SU-DHL-6 (cell line): Measurements from ENCODE around the gene DPH2.

Experiments used
- H2AFZ ChIP-seq: fragments of 200-600 bp; sonication (generic); 2 replicates; pipeline ENCODE4 v1.6.1; 2014; ENCODE audit warnings: low read depth, mild to moderate bottlenecking, moderate library complexity, mixed read lengths, antibody characterized with exemption, low read length; ENCODE audit not compliant: severe bottlenecking
- H3F3A ChIP-seq: fragments of 200-600 bp; shearing (Covaris generic); 2 replicates; pipeline ENCODE4 v1.6.0; 2016; ENCODE audit warnings: antibody characterized with exemption, mild to moderate bottlenecking; ENCODE audit not compliant: insufficient read depth
- H3K27ac ChIP-seq: fragments of 200-600 bp; sonication (generic); 2 replicates; pipeline ENCODE4 v1.5.1; 2016; ENCODE audit warnings: low read depth, mild to moderate bottlenecking, low read length, moderate library complexity, mixed read lengths
- H3K27me3 ChIP-seq: fragments of 200-600 bp; sonication (generic), shearing (Covaris generic); 2 replicates; pipeline ENCODE4 v1.6.0; 2014; ENCODE audit warnings: mild to moderate bottlenecking, low read length
- H3K36me3 ChIP-seq: fragments of 200-600 bp; sonication (generic); 2 replicates; pipeline ENCODE4 v1.6.1; 2014; ENCODE audit warnings: mild to moderate bottlenecking, low read length, mixed read lengths
- H3K4me2 ChIP-seq: fragments of 300-600, 200-600 bp; shearing (Covaris generic), sonication (generic); 2 replicates; pipeline ENCODE4 v1.6.0; 2014; ENCODE audit warnings: low read length, low read depth, mild to moderate bottlenecking; ENCODE audit not compliant: poor library complexity, severe bottlenecking
- H3K4me3 ChIP-seq: fragments of 200-600 bp; sonication (generic); 2 replicates; pipeline ENCODE4 v1.5.1; 2014; ENCODE audit warnings: antibody characterized with exemption, low read length, mild to moderate bottlenecking, mixed read lengths; ENCODE audit not compliant: insufficient read depth, poor library complexity, severe bottlenecking
- H3K79me2 ChIP-seq: fragments of 200-600 bp; sonication (generic); 2 replicates; pipeline ENCODE4 v1.6.1; 2014; ENCODE audit warnings: mild to moderate bottlenecking, low read length, moderate library complexity; ENCODE audit not compliant: insufficient read depth
- H3K9ac ChIP-seq: fragments of 200-600 bp; sonication (generic); 2 replicates; pipeline ENCODE4 v1.7.0; 2014; ENCODE audit warnings: mild to moderate bottlenecking, low read length
- H3K9me2 ChIP-seq: fragments of 200-600 bp; sonication (generic); replicated peaks from 2 replicates; pipeline ENCODE4 v1.6.1; 2014; ENCODE audit warnings: low read length; ENCODE audit not compliant: insufficient read depth
- H3K9me3 ChIP-seq: fragments of 200-600 bp; sonication (generic); 2 replicates; pipeline ENCODE4 v1.6.1; 2014; ENCODE audit warnings: low read length, mixed read lengths; ENCODE audit not compliant: insufficient read depth
- H4K20me1 ChIP-seq: fragments of 200-600 bp; sonication (generic); 2 replicates; pipeline ENCODE4 v1.6.1; 2014; ENCODE audit warnings: low read depth, mild to moderate bottlenecking, antibody characterized with exemption, low read length, moderate library complexity, mixed read lengths
- CTCF ChIP-seq: fragments of 200-600 bp; sonication (generic); IDR thresholded peaks from one replicate; pipeline ENCODE4 v1.5.1; 2017; ENCODE audit warnings: antibody characterized with exemption, mild to moderate bottlenecking, low read length, moderate library complexity; ENCODE audit not compliant: insufficient read depth, poor library complexity, severe bottlenecking
- EZH2phosphoT487 ChIP-seq: fragments of 200-600 bp; sonication (generic), shearing (Covaris generic); conservative IDR thresholded peaks from 2 replicates; pipeline ENCODE4 v1.6.1; 2018; ENCODE audit warnings: mild to moderate bottlenecking, antibody characterized with exemption, low read length, moderate library complexity, mixed read lengths

Gene DPH2

GRCh38 chr1:43974443-43975248, 4.8 kb downstream of the DPH2 start, which contains the start of gene ATP6V0B:
Gene ATP6V0B, plus strand, starts transcription at chr1:43974960. Its CDS starts 81 bp downstream, at chr1:43975041.
- Histone ChIP-seq H3K79me2 (peaks cover 37% of the 10 kb centered on the region), H3K4me3 (peak within 1 kb of the TSS; percentile 89), H4K20me1 (no peaks in the 10 kb centered on the region), H3K9me3 (no peaks in the 10 kb centered on the region), H2AFZ (peak within 1 kb of the TSS; percentile 82), H3F3A (peaks cover 41% of the 10 kb centered on the region), H3K27ac (peak within 1 kb of the TSS; percentile 81), H3K9me2 (no peaks in the 10 kb centered on the region), H3K27me3 (no peaks in the 10 kb centered on the region), H3K4me2 (peak within 1 kb of the TSS; percentile 72), H3K36me3 (no peaks in the 10 kb centered on the region), H3K9ac (peak within 1 kb of the TSS; percentile 99)
- TF ChIP-seq CTCF (no peak), EZH2phosphoT487 (no peak)

GRCh38 chr1:43975249-43975961, 5.6 kb downstream of the DPH2 start:
- Histone ChIP-seq H2AFZ (peak overlapping the region; percentile 82), H3K9me2 (no peaks in the 10 kb centered on the region), H3K9ac (peak overlapping the region; percentile 99), H3F3A (peaks cover 41% of the 10 kb centered on the region), H4K20me1 (no peaks in the 10 kb centered on the region), H3K9me3 (no peaks in the 10 kb centered on the region), H3K27me3 (no peaks in the 10 kb centered on the region), H3K36me3 (no peaks in the 10 kb centered on the region), H3K4me2 (peak overlapping the region; percentile 72), H3K27ac (peak overlapping the region; percentile 81), H3K79me2 (peaks cover 39% of the 10 kb centered on the region), H3K4me3 (peak overlapping the region; percentile 89)
- TF ChIP-seq EZH2phosphoT487 (no peak), CTCF (no peak)

GRCh38 chr1:43976045-43976444, 6.2 kb downstream of the DPH2 start:
- peak overlapping the region; percentile 99 for H3K9ac ChIP-seq
- TF ChIP-seq EZH2phosphoT487 (no peak), CTCF (no peak)

More at GRCh38 chr1:43976045-43976444, 6.2 kb downstream of the DPH2 start:
- Histone ChIP-seq H3F3A (peaks cover 41% of the 10 kb centered on the region), H2AFZ (no peak overlapping the region), H3K27ac (peak overlapping the region; percentile 81), H3K27me3 (no peaks in the 10 kb centered on the region), H3K36me3 (no peaks in the 10 kb centered on the region), H3K79me2 (peaks cover 36% of the 10 kb centered on the region), H3K9me2 (no peaks in the 10 kb centered on the region), H4K20me1 (no peaks in the 10 kb centered on the region), H3K4me3 (peak overlapping the region; percentile 89), H3K9me3 (no peaks in the 10 kb centered on the region), H3K4me2 (peak overlapping the region; percentile 72)
